Central memory CD8-positive, alpha-beta T cell (primary cell): Measurements from ENCODE around the gene ABHD17B.

Experiments
- ATAC-seq: fragments of 150-1000 bp; cut with Tn5 transposase; replicated peaks from 2 replicates; pipeline ENCODE4 v1.10.0; 2022; ENCODE audit warnings: mild to moderate bottlenecking, moderate FRiP score, moderate number of reproducible peaks; ENCODE audit not compliant: poor library complexity, severe bottlenecking; ENCODE audit errors: extremely low read depth
- DNase-seq, 2 donors: peaks; one replicate each; pipeline ENCODE4 v3.0.0; 2021; ENCODE audit warnings: low spot score in 2 of 2
- H3K27ac Mint-ChIP-seq: one replicate; pipeline ENCODE4 v1.8.0; 2022; ENCODE audit warnings: low read depth, mild to moderate bottlenecking, moderate library complexity, mixed read lengths
- H3K27me3 Mint-ChIP-seq: one replicate; pipeline ENCODE4 v1.8.0; 2022; ENCODE audit warnings: mixed read lengths
- H3K36me3 Mint-ChIP-seq: one replicate; pipeline ENCODE4 v1.8.0; 2022; ENCODE audit warnings: mild to moderate bottlenecking, moderate library complexity, mixed read lengths; ENCODE audit not compliant: insufficient read depth
- H3K4me1 Mint-ChIP-seq: one replicate; pipeline ENCODE4 v1.8.0; 2022; ENCODE audit warnings: mixed read lengths
- H3K4me3 Mint-ChIP-seq: one replicate; pipeline ENCODE4 v1.8.0; 2022; ENCODE audit warnings: mild to moderate bottlenecking, moderate library complexity, mixed read lengths
- H3K9me3 Mint-ChIP-seq: one replicate; pipeline ENCODE4 v1.8.0; 2022; ENCODE audit warnings: mixed read lengths

ABHD17B gene

DNA sequence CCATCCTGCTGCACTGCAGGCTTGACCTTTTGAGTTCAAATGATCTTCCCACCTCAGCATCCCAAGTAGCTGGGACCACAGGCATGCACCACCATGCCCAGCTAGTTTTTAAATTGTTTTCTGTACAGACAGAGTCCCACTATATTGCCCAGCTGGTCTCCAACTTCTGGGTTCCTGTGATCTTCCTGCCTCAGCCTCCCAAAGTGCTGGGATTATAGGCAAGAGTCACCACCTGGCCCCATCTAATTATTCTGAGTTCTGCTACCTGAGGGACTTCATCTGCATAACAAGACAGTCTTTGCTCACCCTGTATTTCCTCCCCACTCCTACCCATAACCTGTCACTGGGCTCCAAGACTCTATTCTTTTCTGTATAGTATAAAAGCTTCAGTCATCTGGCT is 88.1 kb downstream of the ABHD17B start:
- Mint-ChIP-seq H3K4me3 (no peak overlapping the region), H3K27ac (no peak overlapping the region), H3K9me3 (no peaks in the 10 kb centered on the region), H3K4me1 (peaks cover 3% of the 10 kb centered on the region), H3K36me3 (no peaks in the 10 kb centered on the region), H3K27me3 (no peaks in the 10 kb centered on the region)
- DNase-seq (no peak), ATAC-seq (no peak)

DNA sequence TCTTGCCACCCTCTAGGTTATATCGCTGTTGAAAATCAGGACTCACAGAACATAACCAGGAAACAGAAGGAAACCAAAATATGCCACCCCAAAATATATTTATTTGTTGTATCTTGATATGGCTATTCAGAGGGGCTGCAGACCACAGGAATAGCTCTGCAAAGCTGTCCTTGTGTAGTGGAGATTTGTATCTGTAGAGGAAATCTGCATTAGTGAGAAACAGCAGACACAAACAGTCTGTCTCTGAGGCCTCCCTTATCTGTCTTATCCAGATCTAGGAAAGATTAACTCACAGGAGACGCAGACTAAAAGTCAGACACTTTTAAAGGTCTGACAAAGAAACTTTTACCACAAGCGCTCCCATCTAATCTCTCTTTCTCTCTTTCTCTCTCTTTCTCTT is 88.5 kb downstream of the ABHD17B start:
- DNase-seq: no peak

DNA sequence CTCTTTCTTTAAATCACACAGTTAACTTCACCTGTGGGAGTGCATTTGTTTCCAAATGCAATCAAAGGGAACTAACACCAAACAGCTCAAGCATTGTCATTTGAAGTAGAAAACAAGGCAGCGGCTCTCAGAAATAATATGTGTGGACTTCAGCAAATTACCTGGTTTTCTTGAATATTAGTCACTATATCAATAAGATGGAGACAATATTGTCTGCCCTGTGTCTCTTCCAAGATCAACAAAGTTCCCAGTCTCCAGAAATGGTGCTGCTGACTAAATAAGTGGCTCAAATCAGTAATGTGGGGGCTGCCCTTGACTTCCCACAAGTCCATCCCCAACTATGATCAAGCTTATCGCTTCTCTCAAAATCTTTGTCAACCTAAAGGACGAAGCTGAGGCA is 89.6 kb downstream of the ABHD17B start:
- H3K27me3 Mint-ChIP-seq: no peaks in the 10 kb centered on the region
- DNase-seq: no peak
- no peaks in the 10 kb centered on the region for H3K36me3 Mint-ChIP-seq
- H3K27ac Mint-ChIP-seq: no peak overlapping the region
- H3K4me3 Mint-ChIP-seq: no peak overlapping the region
- no peak for ATAC-seq
- no peaks in the 10 kb centered on the region for H3K9me3 Mint-ChIP-seq
- H3K4me1 Mint-ChIP-seq: peaks cover 17% of the 10 kb centered on the region

More for the DNA sequence above, 88.5 kb downstream of the ABHD17B start:
- no peaks in the 10 kb centered on the region for H3K27me3 Mint-ChIP-seq
- no peaks in the 10 kb centered on the region for H3K9me3 Mint-ChIP-seq
- H3K4me3 Mint-ChIP-seq: no peak overlapping the region
- H3K36me3 Mint-ChIP-seq: no peaks in the 10 kb centered on the region
- no peak for ATAC-seq
- H3K27ac Mint-ChIP-seq: no peak overlapping the region
- H3K4me1 Mint-ChIP-seq: peaks cover 8% of the 10 kb centered on the region

DNA sequence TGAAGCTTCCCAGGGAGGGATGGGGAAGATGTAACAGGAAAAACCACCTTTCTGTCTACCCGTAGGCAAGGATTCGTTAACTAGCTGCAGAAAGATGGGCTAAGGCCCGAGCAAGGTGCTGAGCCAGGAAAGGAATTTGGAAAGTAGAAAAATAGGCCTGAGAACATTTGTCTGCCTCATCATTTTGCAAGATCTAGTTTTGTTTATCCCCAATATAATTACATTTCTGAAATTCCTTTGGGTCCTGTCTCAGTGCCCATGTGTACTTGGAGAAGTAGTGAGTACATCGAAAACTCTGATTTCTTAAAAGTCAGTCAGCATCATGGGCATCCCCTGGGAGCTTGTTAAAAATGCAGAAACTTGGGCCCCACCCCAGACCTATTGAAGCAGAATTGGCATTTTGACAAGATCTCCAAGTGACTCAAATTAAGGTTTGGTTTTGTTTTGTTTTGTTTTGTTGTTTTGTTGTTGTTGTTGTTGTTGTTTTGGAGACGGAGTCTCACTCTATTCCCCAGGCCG is 90.5 kb downstream of the ABHD17B start:
- no peaks in the 10 kb centered on the region for H3K9me3 Mint-ChIP-seq
- no peak overlapping the region for H3K4me3 Mint-ChIP-seq
- H3K36me3 Mint-ChIP-seq: no peaks in the 10 kb centered on the region
- ATAC-seq (no peak), DNase-seq (no peak)
- no peak overlapping the region for H3K27ac Mint-ChIP-seq
- peaks cover 17% of the 10 kb centered on the region for H3K4me1 Mint-ChIP-seq
- H3K27me3 Mint-ChIP-seq: no peaks in the 10 kb centered on the region

DNA sequence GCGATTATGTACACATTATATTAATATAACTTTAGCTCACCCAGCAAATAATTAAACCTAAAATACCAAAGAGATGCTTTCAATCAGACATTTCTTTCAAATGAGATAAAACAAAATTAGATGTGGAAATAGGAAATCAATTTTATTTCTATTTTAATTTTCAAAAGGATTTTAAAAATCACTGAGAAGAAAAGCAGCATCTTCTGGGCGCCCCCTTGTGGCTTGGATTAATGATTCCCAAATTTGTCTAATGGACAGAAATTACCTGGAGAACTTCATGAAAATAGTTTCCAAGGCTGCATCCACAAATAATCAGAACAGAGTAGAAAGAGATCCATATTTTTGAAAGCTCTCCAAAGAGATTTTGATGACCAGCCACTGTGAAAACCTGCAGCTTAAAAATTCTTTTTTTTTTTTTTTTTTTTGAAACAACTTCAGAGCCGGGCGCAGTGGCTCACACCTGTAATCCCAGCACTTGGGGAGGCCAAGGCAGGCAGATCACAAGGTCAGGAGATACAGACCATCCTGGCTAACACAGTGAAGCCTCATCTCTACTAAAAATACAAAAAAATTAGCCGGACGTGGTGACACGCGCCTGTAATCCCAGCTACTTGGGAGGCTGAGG is 91.8 kb downstream of the ABHD17B start:
- peak; percentile 15 to 39 for DNase-seq
- no peaks in the 10 kb centered on the region for H3K36me3 Mint-ChIP-seq

DNA sequence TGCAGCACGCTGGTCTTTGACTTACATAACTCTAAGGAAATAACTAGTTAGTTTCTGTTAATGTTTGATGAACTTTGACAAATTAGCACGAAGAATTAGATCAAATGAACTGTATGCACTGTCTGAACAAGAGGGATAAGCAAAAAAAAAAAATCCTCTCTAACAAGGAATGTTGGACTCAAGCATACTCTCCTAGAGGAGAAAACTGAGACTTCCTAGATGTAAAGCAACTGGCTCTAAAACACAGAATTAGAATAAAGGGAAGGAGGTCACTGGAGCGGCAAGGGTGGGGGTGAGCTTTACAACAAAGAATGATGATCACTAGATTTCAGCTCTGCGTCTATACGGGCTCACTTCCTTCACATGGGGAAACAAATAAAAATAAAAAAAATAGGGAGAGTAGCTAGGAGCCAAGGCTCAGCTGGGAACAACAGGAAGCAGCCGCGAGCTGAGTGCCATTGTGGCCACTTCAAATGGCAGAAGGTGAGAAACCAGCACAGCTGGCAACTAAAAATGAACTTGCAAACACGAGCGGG is 94.0 kb downstream of the ABHD17B start:
- ATAC-seq (no peak), DNase-seq (no peak)
- Mint-ChIP-seq H3K27me3 (no peaks in the 10 kb centered on the region), H3K36me3 (no peaks in the 10 kb centered on the region), H3K4me1 (peaks cover 17% of the 10 kb centered on the region), H3K27ac (peak overlapping the region; percentile 55), H3K4me3 (peak overlapping the region; percentile 12), H3K9me3 (no peaks in the 10 kb centered on the region)

More for the DNA sequence above, 91.8 kb downstream of the ABHD17B start:
- no peaks in the 10 kb centered on the region for H3K27me3 Mint-ChIP-seq
- ATAC-seq: no peak
- no peaks in the 10 kb centered on the region for H3K9me3 Mint-ChIP-seq
- H3K4me1 Mint-ChIP-seq: peaks cover 17% of the 10 kb centered on the region
- H3K27ac Mint-ChIP-seq: no peak overlapping the region
- no peak overlapping the region for H3K4me3 Mint-ChIP-seq
